ENCODE data around the gene AEBP2.
A peak's percentile ranks its signal among the peaks of the same experiment; 100 is the strongest.
"Not testable (repeated sequence)": the region's sequence is repeated elsewhere in the genome, so short reads cannot be mapped to it uniquely, and the experiment has no call there.

Gene AEBP2

GRCh38 chr12:19454837-19455236 lies 15.5 kb downstream of the AEBP2 start:
- DNase-seq (ENCODE audit: low read depth in 2 of 2): no peak

DNA sequence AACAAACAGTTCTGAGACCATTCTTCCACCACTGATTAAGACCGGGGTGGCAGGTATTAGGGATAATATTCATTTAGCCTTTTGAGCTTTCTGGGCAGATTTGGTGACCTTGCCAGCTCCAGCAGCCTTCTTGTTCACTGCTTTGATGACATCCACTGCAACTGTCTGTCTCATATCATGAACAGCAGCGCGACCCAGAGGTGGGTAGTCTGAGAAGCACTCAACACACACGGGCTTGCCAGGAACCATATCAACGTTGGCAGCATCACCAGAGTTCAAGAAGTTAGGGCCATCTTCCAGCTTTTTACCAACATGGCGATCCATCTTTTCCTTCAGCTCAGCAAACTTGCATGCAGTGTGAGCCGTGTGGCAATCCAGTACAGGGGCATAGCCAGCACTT lies 16.9 kb downstream of the AEBP2 start:
- DNase-seq (ENCODE audit: low read depth in 2 of 2): no peak

DNA sequence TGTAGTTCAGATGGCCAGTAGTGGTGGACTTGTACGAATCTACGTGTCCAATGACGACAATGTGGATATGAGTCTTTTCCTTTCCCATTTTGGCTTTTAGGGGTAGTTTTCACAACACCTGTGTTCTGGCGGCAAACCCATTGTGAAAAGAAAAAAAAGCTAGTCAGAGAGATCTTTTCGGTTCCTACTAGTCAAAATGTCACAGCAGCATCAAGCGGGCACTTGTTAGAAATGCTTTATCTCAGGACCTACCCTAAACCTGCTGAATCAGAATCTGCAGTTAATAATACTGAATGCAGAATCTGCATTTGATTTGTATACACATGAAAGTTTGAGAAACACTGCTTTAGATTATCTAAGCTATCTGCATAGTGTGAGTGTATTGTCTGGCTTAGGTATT lies 18.3 kb downstream of the AEBP2 start:
- DNase-seq (ENCODE audit: low read depth in 2 of 2): no peak

DNA sequence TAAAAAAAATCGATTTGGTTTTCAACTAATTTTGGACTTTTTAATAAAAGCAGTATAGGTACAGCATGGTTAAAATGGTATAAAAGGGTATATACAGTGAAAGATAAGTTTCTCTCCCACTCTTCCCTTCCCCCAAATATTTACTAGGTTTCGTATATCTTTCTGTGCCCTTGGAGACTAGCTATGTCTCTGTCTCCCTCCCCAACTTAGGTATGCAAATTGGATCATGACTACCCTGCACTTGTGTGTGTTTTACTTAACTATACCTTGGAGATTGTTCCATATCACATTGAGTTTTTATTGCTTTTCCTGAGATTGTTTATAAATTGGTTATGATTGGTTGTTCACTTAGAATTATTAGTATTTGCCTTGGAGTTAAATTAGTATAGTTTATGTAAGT lies 19.4 kb downstream of the AEBP2 start:
- no peak for DNase-seq (ENCODE audit: low read depth in 2 of 2)

DNA sequence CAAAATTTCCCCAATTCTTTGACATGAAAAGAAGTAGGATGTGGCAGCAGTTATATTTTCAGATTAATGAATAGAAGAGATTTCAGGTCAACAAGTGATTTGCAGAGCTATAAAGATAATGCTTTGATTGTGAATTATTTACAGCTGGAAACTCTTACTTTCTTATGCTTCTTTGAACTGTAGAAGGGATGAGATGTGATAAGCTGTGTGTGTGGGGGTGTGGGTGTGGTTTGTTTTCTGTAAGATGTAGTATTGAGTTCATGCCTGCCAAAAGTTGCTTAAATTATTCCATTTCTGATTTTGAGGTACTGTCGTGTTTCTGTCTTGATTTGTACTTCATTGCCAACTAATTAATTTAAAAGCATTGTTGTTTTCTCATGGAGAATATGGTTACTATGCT lies 22.7 kb downstream of the AEBP2 start:
- DNase-seq (ENCODE audit: low read depth in 2 of 2): peak in 1 of 2 donors; percentile 11

DNA sequence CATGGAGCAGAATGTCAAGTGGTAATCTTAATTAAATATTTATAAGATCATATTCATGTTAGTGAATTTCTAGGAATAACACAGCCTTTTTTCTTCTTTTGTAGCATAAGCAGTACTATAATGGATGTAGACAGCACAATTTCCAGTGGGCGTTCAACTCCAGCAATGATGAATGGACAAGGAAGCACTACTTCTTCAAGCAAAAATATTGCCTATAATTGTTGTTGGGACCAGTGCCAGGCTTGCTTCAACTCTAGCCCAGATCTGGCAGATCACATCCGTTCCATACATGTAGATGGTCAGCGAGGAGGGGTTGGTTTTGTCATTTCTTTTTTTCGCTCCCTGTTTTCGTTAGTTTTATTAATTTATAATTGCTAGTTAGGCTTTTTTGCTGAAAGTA lies 23.1 kb downstream of the AEBP2 start:
- DNase-seq (ENCODE audit: low read depth in 2 of 2): no peak

DNA sequence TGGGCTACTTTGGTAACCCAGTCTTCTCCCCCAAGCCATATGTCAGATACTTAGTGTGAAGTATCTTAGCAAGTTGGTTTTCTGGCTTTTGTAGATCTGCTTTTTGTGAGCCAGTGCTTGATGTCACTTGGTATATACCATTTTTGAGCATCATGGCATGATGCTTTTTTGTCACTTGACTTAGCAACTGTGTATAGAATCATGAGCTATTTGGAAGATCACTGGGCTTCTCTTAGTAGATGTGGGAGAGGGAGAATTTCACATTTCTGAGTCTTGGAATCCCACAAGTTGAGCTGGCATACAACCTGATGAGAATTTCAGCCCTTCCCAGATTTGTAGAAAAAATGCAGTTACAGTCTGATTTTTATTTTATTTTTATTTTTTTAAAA lies 24.9 kb downstream of the AEBP2 start:
- no peak for DNase-seq (ENCODE audit: low read depth in 2 of 2)

GRCh38 chr12:19465711-19466110 lies 26.4 kb downstream of the AEBP2 start:
- DNase-seq (ENCODE audit: low read depth in 2 of 2): no peak

- no peak for DNase-seq (ENCODE audit: low read depth in 2 of 2)
These were observed 34.9 kb downstream of the AEBP2 start for GRCh38 chr12:19474147-19474546.

- DNase-seq (ENCODE audit: low read depth in 2 of 2): not testable (repeated sequence)
These were observed 36.7 kb downstream of the AEBP2 start for GRCh38 chr12:19475884-19476505.

- DNase-seq (ENCODE audit: low read depth in 2 of 2): no peak
These were observed 37.8 kb downstream of the AEBP2 start for GRCh38 chr12:19477071-19477470.

- no peak for DNase-seq (ENCODE audit: low read depth in 2 of 2)
These were observed 41.2 kb downstream of the AEBP2 start for GRCh38 chr12:19480459-19480858.

- no peak for DNase-seq (ENCODE audit: low read depth in 2 of 2)
These were observed 42.7 kb downstream of the AEBP2 start for GRCh38 chr12:19482036-19482435.

DNA sequence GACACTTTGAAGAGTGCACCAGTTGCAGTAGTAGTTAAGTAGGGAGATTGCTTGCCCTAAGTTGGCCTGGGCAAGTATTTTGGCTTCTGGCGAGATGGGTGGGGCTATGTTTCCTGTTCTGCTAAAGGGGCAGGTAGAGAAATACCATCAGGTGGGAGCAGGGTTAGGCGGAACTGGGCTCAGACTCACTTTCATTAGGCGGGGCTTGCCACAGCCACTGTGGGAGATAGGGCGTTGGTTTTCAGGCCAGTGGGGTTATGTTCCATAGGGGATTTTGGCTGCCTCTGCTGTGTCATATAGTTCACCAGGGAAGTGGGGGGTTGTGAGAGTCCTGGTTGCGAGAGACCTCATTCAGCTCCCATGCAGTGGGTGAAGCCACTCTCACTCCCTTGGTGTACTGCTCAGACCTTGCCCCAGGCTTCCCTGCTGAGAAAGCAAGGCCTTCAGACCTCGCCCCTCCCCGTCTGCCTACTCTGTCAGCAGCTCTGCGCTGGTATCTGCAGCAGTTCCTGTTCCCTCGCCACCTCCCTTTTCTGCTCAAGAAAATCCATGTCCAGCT lies 43.3 kb downstream of the AEBP2 start:
- DNase-seq (ENCODE audit: low read depth in 2 of 2): peak; percentile 13 to 14

DNA sequence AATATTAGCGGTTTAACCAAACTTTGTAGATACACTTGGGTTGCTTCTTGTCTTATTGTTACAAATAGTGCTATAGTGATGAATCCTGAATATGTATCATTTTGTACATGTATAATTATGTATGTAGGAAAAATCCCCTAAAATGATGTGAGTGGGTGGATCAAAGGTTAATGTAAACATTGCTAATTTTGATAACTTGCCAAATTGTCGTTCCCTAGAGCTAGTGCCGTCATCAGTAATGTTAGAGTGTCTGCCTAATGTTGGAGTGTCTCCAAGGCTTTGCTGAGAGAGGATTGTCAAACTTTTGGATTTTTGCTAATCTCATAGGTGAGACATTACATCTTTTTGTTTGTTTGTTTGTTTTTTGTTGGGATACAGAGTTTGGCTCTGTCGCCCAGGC lies 44.4 kb downstream of the AEBP2 start:
- no peak for DNase-seq (ENCODE audit: low read depth in 2 of 2)

- DNase-seq (ENCODE audit: low read depth in 2 of 2): no peak
These were observed 45.4 kb downstream of the AEBP2 start for GRCh38 chr12:19484738-19485137.

DNA sequence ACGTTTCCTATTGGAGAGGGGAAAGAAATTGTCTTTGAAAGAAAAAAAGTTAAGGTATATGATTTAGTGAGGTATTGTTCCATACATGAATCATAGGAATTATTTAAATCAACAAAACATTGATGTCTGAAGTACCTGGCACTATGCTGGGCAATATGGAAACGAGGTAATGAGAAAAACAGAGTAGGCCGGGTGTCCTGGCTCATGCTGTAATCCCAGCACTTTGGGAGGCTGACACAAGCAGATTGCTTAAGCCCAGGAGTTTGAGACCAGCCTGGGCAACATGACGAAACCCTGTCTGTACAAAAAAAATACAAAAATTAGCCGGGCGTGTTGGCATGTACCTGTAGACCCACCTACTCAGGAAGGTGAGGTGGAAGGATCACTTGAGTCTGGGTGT lies 45.9 kb downstream of the AEBP2 start:
- DNase-seq (ENCODE audit: low read depth in 2 of 2): no peak

DNA sequence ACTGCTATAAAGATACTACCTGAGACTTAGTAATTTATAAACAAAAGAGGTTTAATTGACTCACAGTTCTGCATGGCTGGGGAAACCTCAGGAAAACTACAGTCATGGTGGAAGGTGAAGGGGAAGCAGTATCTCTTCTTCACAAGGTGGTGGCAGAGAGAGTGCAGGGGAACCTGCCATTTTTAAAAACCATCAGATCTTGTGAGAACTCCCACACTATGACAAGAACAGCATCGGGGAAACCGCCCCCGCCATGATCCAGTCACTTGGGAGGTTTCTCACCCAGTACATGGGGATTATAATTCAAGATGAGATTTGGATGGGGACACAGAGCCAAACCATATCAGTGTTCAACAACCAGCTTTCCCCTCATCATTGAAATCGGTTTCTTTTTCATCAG lies 49.9 kb downstream of the AEBP2 start:
- DNase-seq (ENCODE audit: low read depth in 2 of 2): no peak

DNA sequence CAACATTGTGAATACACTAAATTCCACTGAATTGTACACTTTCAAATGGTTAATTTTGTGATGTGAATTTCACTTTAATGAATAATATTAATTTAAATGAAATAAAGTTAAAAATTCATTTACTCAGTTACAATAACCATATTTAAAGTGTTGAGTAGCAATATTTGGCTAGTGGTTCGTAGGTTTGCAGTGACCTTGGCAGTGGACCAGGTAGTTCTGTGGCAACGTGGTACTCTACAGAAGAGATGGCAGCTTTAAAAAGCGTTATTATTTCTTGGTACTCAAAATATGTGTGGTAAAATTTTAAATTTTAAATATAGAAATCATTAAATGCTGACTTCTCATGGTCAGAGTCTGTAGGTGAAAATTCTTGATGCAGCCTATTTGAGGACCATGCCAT lies 51.6 kb downstream of the AEBP2 start:
- DNase-seq (ENCODE audit: low read depth in 2 of 2): no peak

- DNase-seq (ENCODE audit: low read depth in 2 of 2): no peak
These were observed 52.6 kb downstream of the AEBP2 start for GRCh38 chr12:19491863-19492262.

DNA sequence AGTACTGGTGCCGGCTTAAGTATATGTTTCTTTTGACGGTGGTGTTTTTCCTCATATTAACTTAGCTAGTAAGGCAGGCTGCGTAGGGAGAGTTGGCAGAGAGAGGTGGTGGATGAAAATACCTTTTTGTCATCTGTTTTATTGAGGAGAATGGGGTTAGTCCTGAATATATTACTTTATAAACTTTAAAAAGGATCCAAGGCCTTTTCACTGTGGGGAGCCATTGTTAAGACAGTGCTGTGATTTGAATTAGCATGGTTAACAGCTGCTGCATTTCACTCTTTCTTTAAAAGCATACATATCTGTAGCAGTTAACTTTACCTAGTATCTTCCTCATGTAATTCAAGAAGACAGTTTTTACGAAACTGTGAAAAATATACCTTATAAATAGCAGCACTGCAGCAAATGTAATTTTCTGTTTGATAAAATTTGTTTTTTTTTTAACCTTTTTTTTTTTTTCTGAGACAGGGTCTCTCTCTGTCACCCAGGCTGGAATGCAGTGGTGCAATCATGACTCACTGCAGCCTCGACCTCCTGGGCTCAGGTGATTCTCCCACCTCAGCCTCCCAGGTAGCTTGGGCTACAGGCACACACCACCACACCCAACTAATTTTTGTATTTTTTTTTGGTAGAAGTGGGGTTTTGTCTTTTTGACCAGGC lies 57.1 kb downstream of the AEBP2 start:
- no peak for DNase-seq (ENCODE audit: low read depth in 2 of 2)

- DNase-seq (ENCODE audit: low read depth in 2 of 2): no peak
These were observed 58.8 kb downstream of the AEBP2 start for GRCh38 chr12:19498099-19498498.

- DNase-seq (ENCODE audit: low read depth in 2 of 2): no peak
These were observed 59.7 kb downstream of the AEBP2 start for GRCh38 chr12:19499030-19499429.

GRCh38 chr12:19506497-19506896 lies 67.2 kb downstream of the AEBP2 start:
- no peak for DNase-seq (ENCODE audit: low read depth in 2 of 2)

Measured in activated CD8-positive, alpha-beta memory T cell treated with anti-CD3 and anti-CD28 coated beads for 4 hours (primary cell).